CD8-positive, alpha-beta memory T cell (primary cell): Measurements from ENCODE around the gene STK32C. TPM values are rescaled to one million over a fixed set of nuclear protein-coding genes. Genes with fewer than 3 reads are reported as not detected.
A peak's percentile ranks its signal among the peaks of the same experiment; 100 is the strongest.

Experiments used
- CTCF ChIA-PET: fragments of 350-600 bp; sonication (Branson Sonifier 250); formaldehyde crosslinking; loops from one replicate; lab custom pipeline; 2021; ENCODE audit warnings: antibody characterized with exemption; lab: Charles Lee
- POLR2A ChIA-PET: fragments of 350-600 bp; sonication (Branson Sonifier 250); formaldehyde crosslinking; loops from one replicate; lab custom pipeline; 2021; ENCODE audit warnings: antibody characterized with exemption; lab: Charles Lee
- DNase-seq, 5 donors: peaks; one replicate each; pipeline versions ENCODE4 v3.0.0 to v3.0.0-alpha.2; 2020 to 2022; ENCODE audit warnings: mixed read lengths in 1 of 5
- H3K27ac ChIP-seq: one replicate; pipeline ENCODE4 v1.7.0; 2013; ENCODE audit warnings: low read depth, mild to moderate bottlenecking, low read length, moderate library complexity
- H3K27me3 ChIP-seq: 2 replicates; pipeline ENCODE4 v1.7.0; 2013; ENCODE audit warnings: low read length, mild to moderate bottlenecking; ENCODE audit not compliant: insufficient read depth, poor library complexity, severe bottlenecking
- H3K36me3 ChIP-seq: 2 replicates; pipeline ENCODE4 v1.7.0; 2013; ENCODE audit warnings: mild to moderate bottlenecking, low read length, moderate library complexity; ENCODE audit not compliant: insufficient read depth
- H3K4me1 ChIP-seq: 2 replicates; pipeline ENCODE4 v1.7.0; 2013; ENCODE audit warnings: mild to moderate bottlenecking, low read length, moderate library complexity; ENCODE audit not compliant: insufficient read depth
- H3K4me3 ChIP-seq: 2 replicates; pipeline ENCODE4 v1.7.0; 2013; ENCODE audit warnings: mild to moderate bottlenecking, low read length
- H3K9me3 ChIP-seq: 2 replicates; pipeline ENCODE4 v1.7.0; 2013; ENCODE audit warnings: mild to moderate bottlenecking, low read length
- H3K27ac Mint-ChIP-seq, 8 donors: one replicate each; pipeline ENCODE4 v1.8.0; 2020 to 2021; ENCODE audit warnings: mixed read lengths in 8 of 8, mild to moderate bottlenecking in 6 of 8, inconsistent platforms in 3 of 8, moderate library complexity in 3 of 8
- H3K27me3 Mint-ChIP-seq, 2 donors: one replicate each; pipeline ENCODE4 v1.8.0; 2020 to 2021; ENCODE audit warnings: mixed read lengths in 2 of 2, mild to moderate bottlenecking in 1 of 2, moderate library complexity in 1 of 2
- H3K36me3 Mint-ChIP-seq, 3 donors: one replicate each; pipeline ENCODE4 v1.8.0; 2020 to 2021; ENCODE audit warnings: mixed read lengths in 3 of 3, inconsistent platforms in 1 of 3, mild to moderate bottlenecking in 1 of 3
- H3K4me1 Mint-ChIP-seq, 3 donors: one replicate each; pipeline ENCODE4 v1.8.0; 2020 to 2021; ENCODE audit warnings: mixed read lengths in 3 of 3, inconsistent platforms in 1 of 3, mild to moderate bottlenecking in 1 of 3
- H3K4me3 Mint-ChIP-seq, 7 donors: one replicate each; pipeline ENCODE4 v1.8.0; 2020 to 2021; ENCODE audit warnings: mixed read lengths in 7 of 7, mild to moderate bottlenecking in 6 of 7, moderate library complexity in 4 of 7, inconsistent platforms in 2 of 7
- H3K9me3 Mint-ChIP-seq, 5 donors: one replicate each; pipeline ENCODE4 v1.8.0; 2020 to 2022; ENCODE audit warnings: mixed read lengths in 5 of 5, mild to moderate bottlenecking in 3 of 5, moderate library complexity in 2 of 5, inconsistent platforms in 1 of 5
- polyA plus RNA-seq: library from polyadenylated mRNA; unstranded; fragments of 300-500 nt; fragmentation: Illumina TruSeq; gene quantifications from one replicate; pipeline ENCODE4 v1.2.3, GENCODE V29; 2021
- total RNA-seq, 2 experiments: library from RNA; stranded (reverse); gene quantifications; one replicate each; pipeline ENCODE4 v1.2.3, GENCODE V29; 2021

The STK32C gene
- total and polyA plus RNA-seq, 3 experiments from 2014 or later: 8.5 to 14.9 (median 14.0) TPM

DNA sequence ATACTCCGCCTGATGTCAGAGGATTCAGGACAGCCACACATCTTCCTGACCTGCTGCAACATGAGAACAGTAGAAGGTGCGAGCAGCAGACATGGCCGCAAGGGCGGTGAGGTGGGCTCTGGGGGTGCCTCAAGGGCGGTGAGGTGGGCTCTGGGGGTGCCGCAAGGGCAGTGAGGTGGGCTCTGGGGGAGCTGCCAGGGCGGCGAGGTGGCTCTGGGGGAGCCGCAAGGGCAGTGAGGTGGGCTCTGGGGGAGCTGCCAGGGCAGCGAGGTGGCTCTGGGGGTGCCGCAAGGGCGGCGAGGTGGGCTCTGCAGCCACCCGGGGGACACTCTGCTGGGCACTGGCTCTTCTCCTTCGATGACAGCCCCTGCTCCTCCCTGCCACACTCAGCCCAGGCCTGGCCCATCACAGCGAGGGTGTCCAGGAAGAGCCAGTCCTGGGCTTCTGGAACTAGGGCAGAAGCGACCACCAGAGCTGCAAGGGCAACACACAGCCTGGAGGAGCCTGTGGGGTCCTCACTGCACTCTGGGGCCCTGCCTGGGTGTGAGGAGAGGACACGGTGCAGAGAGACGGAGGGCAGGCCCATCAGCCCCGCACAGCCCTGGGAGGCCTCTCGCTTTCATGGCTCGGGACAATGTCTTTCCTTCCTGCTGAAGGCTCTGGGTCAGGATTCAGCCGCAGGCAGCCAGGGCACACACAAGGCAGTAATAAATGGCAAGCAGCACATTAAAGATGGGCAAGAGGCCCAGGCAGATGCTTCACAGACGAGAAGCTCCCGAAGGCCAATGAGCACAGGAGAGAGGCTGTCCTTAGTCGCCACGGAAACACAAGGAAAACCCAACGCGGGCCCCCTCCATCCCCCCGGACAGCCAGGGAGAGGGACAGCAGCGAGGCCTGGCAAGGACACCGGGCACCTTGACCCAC, 42.5 kb downstream of the STK32C start:
- Mint-ChIP-seq H3K27me3 (no peaks in the 10 kb centered on the region), H3K9me3 (no peaks in the 10 kb centered on the region), H3K36me3 (peaks cover 0 to 2% (median 0%) of the 10 kb centered on the region in 3 donors), H3K27ac (peak overlapping the region in 1 of 8 donors; percentile 82), H3K4me1 (peaks cover 5 to 17% (median 7%) of the 10 kb centered on the region in 3 donors), H3K4me3 (no peak overlapping the region)
- no peak overlapping the region for H3K4me3 ChIP-seq
- POLR2A ChIA-PET: no interaction called here
- no peaks in the 10 kb centered on the region for H3K36me3 ChIP-seq
- no peak overlapping the region for H3K27ac ChIP-seq
- CTCF ChIA-PET: no interaction called here
- no peaks in the 10 kb centered on the region for H3K27me3 ChIP-seq
- H3K4me1 ChIP-seq: no peaks in the 10 kb centered on the region
- no peaks in the 10 kb centered on the region for H3K9me3 ChIP-seq
- no peak for DNase-seq

DNA sequence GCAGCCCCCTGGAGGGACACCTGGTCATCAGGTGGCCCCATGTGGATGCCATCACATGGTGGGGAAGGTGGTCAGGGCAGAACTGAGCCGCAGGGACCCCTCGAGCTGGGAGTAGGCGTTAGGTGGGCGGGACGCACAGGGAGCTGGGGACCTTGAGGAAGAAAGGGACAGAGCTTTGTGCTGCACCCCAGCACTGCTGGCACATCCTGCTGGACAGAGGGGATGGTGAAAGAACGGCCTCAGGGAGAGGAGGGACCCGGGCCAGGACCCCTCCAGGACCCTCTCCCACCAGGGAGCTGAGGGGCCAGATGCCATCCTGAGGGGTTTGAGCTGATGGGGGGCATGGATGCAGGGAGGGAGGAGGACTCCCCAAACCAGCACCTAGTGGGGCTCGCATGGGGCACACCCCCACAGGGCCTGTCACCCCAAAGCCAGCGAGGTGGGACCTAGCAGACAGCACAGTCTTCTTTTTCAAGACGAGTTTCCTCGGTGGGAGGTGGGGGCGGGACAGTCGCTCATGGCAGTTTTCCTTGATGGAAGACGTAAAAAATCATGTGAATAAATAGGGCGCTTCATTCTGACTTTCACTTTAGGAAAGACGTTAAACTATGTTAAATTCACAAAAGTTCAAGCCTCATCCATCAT, 43.3 kb downstream of the STK32C start:
- Histone ChIP-seq H3K9me3 (no peaks in the 10 kb centered on the region), H3K36me3 (no peaks in the 10 kb centered on the region), H3K27me3 (no peaks in the 10 kb centered on the region), H3K4me3 (no peak overlapping the region), H3K27ac (no peak overlapping the region), H3K4me1 (no peaks in the 10 kb centered on the region)
- peaks cover 0 to 2% (median 0%) of the 10 kb centered on the region in 3 donors for H3K36me3 Mint-ChIP-seq
- H3K27ac Mint-ChIP-seq: peak overlapping the region in 1 of 8 donors; percentile 82
- POLR2A ChIA-PET: no interaction called here
- CTCF ChIA-PET: no interaction called here
- no peaks in the 10 kb centered on the region for H3K27me3 Mint-ChIP-seq
- H3K9me3 Mint-ChIP-seq: no peaks in the 10 kb centered on the region
- H3K4me3 Mint-ChIP-seq: no peak overlapping the region
- peaks cover 5 to 17% (median 7%) of the 10 kb centered on the region in 3 donors for H3K4me1 Mint-ChIP-seq
- no peak for DNase-seq

DNA sequence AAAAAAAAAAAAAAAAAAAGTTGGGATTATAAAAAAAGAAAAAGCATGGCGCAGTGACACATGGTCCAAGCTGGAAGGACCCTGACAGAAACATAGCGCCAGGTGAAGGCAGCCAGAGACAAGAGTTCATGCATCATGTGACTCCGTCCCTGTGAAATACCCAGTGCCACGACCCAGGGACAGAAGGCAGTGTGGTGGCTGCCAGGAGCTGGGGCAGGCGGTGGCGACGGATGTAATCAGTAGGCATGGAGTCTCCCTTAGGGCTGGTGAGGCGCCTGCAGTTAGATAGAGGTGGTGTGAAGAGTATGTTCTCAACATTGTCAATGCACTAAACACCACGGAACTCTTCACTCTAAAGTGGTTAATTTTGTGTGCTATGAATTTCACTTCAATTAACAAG, 43.9 kb downstream of the STK32C start:
- CTCF ChIA-PET: no interaction called here
- peaks cover 0 to 2% (median 0%) of the 10 kb centered on the region in 3 donors for H3K36me3 Mint-ChIP-seq
- H3K4me3 Mint-ChIP-seq: peak overlapping the region in 1 of 7 donors; percentile 2
- no peaks in the 10 kb centered on the region for H3K9me3 Mint-ChIP-seq
- H3K4me3 ChIP-seq: no peak overlapping the region
- H3K27me3 ChIP-seq: no peaks in the 10 kb centered on the region
- DNase-seq: no peak
- H3K27ac ChIP-seq: no peak overlapping the region
- peaks cover 5 to 17% (median 7%) of the 10 kb centered on the region in 3 donors for H3K4me1 Mint-ChIP-seq
- POLR2A ChIA-PET: interaction anchor here (0.6 kb wide), 1 partner anchor 907 kb away, joined by 3 read pairs; no protein-coding TSS in a partner anchor
- no peaks in the 10 kb centered on the region for H3K9me3 ChIP-seq
- H3K27ac Mint-ChIP-seq: no peak overlapping the region
- no peaks in the 10 kb centered on the region for H3K36me3 ChIP-seq
- H3K4me1 ChIP-seq: no peaks in the 10 kb centered on the region
- no peaks in the 10 kb centered on the region for H3K27me3 Mint-ChIP-seq

DNA sequence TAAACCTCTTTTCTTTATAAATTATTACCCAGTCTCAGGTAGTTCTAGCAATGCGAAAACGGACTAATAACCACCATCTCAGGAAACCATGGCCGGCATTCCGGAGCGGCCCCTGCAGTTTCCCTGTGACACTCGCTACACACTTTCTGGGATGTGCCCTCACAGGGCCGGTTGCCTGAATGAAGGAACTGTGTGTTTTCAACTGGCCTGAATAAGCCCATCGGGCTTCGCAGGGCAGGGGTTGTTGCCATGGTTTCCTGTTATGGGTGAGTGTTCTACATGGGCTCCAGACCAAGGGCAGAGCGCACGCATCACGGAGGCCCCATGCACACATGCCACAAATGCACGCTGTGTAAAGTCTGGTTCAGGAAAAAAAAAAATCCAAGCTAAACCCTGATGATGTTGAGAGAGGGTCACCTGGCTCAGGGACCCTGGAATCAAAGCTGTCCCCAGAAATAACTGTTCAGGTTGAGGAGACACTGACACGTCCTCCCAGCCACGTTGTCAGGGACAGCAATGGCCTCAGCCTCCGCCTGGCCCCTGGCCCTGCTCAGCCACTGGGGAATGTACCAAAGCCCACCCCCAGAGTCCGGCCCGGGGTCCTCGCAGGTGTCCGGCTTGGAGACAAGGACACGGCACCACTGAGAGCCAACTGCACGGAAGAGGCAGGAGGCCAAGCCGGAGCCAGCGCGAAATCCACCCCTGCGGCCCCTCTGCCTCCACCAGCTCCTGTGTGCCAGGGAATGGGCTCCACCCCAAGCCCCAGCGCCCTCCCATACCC, 47.9 kb downstream of the STK32C start:
- CTCF ChIA-PET: no interaction called here
- Mint-ChIP-seq H3K27ac (peak overlapping the region in 1 of 8 donors; percentile 90), H3K27me3 (no peaks in the 10 kb centered on the region), H3K36me3 (peaks cover 0 to 2% (median 0%) of the 10 kb centered on the region in 3 donors), H3K4me3 (no peak overlapping the region), H3K4me1 (peaks cover 0 to 11% (median 0%) of the 10 kb centered on the region in 3 donors), H3K9me3 (no peaks in the 10 kb centered on the region)
- Histone ChIP-seq H3K4me3 (no peak overlapping the region), H3K4me1 (peaks cover 3% of the 10 kb centered on the region), H3K36me3 (no peaks in the 10 kb centered on the region), H3K27ac (no peak overlapping the region), H3K27me3 (no peaks in the 10 kb centered on the region), H3K9me3 (no peaks in the 10 kb centered on the region)
- DNase-seq: no peak
- POLR2A ChIA-PET: no interaction called here

DNA sequence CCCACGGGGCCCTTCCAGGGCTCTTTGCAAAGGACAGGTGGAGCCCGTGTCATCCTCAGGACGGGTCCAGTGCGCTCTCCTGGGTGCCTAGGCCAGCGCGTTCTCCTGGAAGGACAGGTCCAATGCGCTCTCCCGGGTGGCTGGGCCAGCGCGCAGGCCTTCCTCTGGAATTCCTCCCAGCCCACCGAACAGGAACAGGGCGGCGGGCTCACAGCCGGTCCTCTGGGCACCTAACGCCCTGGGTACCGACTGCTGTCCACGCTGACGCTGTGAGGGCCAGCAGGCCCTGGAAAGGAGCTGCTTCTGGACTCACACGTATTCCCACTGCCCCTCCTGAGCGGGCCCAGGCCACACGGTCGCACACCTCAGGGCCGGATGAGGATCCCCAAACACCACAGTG, 49.3 kb downstream of the STK32C start:
- Mint-ChIP-seq H3K36me3 (peaks cover 0 to 2% (median 0%) of the 10 kb centered on the region in 3 donors), H3K9me3 (no peaks in the 10 kb centered on the region), H3K27me3 (no peaks in the 10 kb centered on the region), H3K4me3 (no peak overlapping the region), H3K4me1 (peaks cover 0 to 13% (median 0%) of the 10 kb centered on the region in 3 donors), H3K27ac (peak overlapping the region in 1 of 8 donors; percentile 69)
- H3K9me3 ChIP-seq: no peaks in the 10 kb centered on the region
- ChIA-PET CTCF (no interaction called here), POLR2A (no interaction called here)
- H3K4me3 ChIP-seq: no peak overlapping the region
- DNase-seq: no peak
- no peak overlapping the region for H3K27ac ChIP-seq
- H3K27me3 ChIP-seq: no peaks in the 10 kb centered on the region
- no peaks in the 10 kb centered on the region for H3K36me3 ChIP-seq
- peaks cover 3% of the 10 kb centered on the region for H3K4me1 ChIP-seq

DNA sequence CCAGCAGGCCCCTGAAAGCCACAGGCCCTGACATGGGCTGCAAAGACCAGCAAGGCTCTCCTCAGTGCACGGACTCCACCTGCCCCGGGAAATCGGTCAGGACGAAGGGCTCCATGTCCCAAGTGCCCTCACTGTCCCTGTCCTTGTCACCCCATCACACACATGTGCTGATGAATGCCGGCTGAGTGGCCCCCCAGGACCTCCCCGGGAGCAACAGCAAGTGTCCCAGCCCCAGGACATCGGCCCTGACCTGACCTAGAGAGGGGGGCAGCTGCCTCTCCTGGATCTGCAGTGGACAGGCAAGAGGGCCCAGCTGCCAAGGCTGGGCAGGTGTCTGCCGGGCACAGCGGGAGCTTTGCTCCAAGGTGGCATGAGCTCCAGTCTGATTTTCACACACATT, 49.8 kb downstream of the STK32C start:
- no peak overlapping the region for H3K4me3 ChIP-seq
- H3K36me3 Mint-ChIP-seq: no peaks in the 10 kb centered on the region
- ChIA-PET CTCF (no interaction called here), POLR2A (no interaction called here)
- no peaks in the 10 kb centered on the region for H3K9me3 Mint-ChIP-seq
- no peak for DNase-seq
- H3K4me1 ChIP-seq: peaks cover 3% of the 10 kb centered on the region
- H3K9me3 ChIP-seq: no peaks in the 10 kb centered on the region
- H3K4me1 Mint-ChIP-seq: peaks cover 0 to 13% (median 0%) of the 10 kb centered on the region in 3 donors
- H3K27ac Mint-ChIP-seq: peak overlapping the region in 1 of 8 donors; percentile 69
- no peaks in the 10 kb centered on the region for H3K27me3 ChIP-seq
- no peak overlapping the region for H3K27ac ChIP-seq
- no peak overlapping the region for H3K4me3 Mint-ChIP-seq
- H3K36me3 ChIP-seq: no peaks in the 10 kb centered on the region
- H3K27me3 Mint-ChIP-seq: no peaks in the 10 kb centered on the region

DNA sequence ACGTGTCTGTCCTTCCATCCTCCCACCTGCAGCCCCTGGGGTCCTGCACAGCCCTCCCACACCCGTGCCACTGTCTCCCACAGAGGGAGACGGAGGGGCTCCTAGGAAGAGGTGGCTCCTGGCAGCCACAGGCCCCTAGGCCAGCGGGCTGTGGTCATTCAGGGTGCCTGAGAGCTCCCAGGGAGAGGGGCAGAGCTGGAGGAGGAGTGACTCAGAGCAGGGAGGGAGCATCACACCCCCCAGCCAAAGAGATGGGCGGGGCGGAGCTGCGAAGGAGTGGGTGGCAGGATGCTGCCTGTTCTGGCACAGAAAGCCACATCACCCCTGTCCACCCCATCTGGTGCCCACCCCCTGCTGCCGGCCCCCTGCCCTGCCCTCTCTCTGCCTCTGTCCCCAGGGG, 50.5 kb downstream of the STK32C start:
- H3K27me3 Mint-ChIP-seq: no peaks in the 10 kb centered on the region
- no peaks in the 10 kb centered on the region for H3K36me3 Mint-ChIP-seq
- H3K4me1 Mint-ChIP-seq: peaks cover 0 to 13% (median 0%) of the 10 kb centered on the region in 3 donors
- Histone ChIP-seq H3K9me3 (no peaks in the 10 kb centered on the region), H3K4me1 (peaks cover 3% of the 10 kb centered on the region), H3K36me3 (no peaks in the 10 kb centered on the region), H3K27me3 (no peaks in the 10 kb centered on the region), H3K27ac (no peak overlapping the region), H3K4me3 (no peak overlapping the region)
- no peak overlapping the region for H3K27ac Mint-ChIP-seq
- DNase-seq: no peak
- CTCF ChIA-PET: no interaction called here
- no peaks in the 10 kb centered on the region for H3K9me3 Mint-ChIP-seq
- H3K4me3 Mint-ChIP-seq: peak overlapping the region in 1 of 7 donors; percentile 20
- POLR2A ChIA-PET: no interaction called here
